Activated CD4-positive, alpha-beta T cell treated with anti-CD3 and anti-CD28 coated beads, Interleukin-2, amount 50 U/mL, for 24 hours (primary cell): ENCODE data around the gene AP2S1.
"Not testable (repeated sequence)": the region's sequence is repeated elsewhere in the genome, so short reads cannot be mapped to it uniquely, and the experiment has no call there.

Source experiments
- DNase-seq, 2 donors: peaks; one replicate each; pipeline ENCODE4 v3.0.0-alpha.2; 2020; ENCODE audit warnings: low read depth in 1 of 2, low spot score in 1 of 2

The AP2S1 gene

DNA sequence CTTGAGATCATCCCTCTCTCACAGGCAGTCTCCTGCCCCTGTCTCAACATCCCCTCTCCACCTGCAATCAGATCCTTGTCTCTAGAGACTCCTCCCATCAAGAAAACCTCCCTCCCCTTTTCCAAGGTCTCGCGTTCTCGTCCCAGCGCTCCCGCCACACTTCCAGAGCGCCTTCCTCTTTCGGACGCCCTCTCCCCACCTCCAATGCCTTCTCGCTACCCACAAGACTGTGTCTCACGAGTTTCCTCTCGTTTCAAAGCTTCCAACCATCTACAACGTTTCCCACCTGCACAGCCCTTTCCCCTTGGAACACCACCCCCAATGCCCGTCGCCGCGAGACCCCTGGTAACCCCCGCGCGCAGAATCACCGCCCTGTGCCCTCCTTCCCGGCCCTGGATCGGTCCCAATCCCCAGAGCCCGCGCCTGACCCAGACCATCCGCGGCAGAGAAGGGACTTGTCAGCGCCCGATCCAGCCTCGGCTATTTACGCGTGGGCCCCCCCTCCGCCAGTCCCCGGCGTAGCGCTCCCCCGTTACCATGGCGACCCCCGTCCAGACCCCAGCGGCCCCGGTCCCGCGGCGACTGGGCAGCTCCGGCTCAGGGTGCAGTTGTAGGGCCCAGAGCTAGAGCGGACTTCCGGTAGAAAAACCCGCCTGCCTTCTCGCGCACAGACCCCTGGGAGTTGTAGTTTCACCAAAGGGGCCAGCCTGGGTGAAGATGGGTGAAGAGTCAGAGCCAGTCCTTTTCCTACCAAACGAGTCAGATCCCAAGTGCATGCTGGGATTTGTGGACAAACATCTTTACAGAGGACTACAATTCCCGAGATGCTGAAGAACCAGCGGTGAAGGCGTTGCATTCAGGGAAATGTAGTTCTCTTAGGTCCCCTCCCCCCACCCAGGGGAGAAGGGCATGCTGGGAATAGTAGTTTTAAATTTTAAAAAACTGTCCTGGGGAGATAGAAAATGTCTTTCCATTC, at the start of gene AP2S1:
AP2S1 (minus strand) TSS at position 619 of the 976 bp plus-strand sequence; CDS start at position 539, 80 bp downstream.
- DNase-seq, result peak; percentile 83 to 93

- no peak for DNase-seq
Observed at GRCh38 chr19:46900341-46900740, 49.7 kb upstream of the AP2S1 start.

- no peak for DNase-seq
Observed at GRCh38 chr19:46898731-46899130, 48.1 kb upstream of the AP2S1 start.

DNA sequence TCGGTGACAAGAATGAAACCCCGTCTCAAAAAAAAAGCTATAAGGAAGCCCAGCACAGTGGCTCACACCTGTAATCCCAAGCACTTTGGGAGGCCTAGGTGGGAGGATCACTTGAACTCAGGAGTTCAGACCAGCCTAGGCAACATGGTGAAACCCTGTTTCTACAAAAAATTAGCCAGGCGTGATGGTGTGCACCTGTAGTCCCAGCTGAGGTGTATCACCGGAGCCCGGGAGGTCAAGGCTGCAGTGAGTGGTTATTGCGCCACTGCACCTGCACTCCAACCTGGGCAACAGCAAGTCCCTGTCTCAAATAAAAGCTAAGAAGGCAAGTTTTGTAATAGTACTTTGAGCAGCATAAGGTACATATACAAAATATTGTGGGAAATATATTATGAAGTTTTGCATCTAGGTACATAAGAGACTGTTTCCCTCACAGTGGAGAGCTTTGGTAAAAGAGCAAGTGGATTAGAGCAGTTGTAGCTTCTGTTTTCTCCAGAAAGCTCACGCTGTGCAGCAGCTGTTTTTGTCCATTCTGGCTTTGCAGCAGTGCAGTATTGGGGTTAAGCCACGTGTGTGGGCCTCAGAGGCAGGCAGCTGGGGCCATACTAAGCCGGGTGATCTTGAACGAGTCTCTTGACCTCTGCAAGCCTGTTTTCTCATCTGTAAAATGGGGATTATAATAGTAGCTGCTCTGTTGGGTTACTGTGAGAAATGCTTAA, 45.6 kb upstream of the AP2S1 start:
- DNase-seq, result no peak

DNA sequence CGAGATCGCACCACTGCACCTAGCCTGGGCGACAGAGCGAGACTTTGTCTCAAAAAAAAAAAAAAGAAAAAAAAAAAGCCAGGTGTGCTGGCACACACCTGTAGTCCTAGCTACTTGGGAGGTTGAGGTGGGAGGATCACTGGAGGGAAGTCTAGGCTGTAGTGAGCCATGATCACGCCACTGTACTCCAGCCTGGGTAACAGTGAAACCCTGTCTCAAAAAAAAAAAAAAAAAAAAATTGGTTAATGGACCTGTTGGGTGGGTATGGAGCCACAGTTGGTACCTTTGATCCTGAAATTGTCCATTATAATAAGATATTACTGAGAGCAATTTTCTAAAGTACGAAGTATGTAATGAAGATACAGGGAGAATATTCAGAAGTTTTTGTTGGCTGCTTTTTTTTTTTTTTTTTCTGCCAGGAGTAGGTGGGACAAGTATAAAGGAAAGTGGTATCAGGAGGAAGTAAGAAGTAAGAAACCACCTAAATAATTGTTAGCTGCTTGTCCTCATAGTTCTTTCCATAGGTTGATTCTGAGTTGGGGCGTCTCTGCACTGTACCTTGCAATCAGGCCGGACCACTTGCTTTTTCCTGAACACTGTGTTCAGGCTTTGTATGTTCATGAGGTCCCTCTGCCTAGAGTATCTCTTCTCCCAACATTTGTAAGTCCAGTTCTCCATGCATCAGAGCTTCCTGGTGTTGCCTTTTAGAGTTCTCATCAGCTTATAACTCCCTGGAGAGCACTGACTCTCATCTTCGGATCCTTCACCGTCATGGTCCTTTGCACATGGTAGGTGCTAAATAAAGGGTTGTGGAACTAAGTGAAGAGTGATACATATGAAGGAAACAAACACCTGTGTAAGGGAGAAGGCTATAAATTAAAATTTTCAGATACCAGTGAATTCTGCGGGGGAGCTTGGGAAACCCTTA, 41.9 kb upstream of the AP2S1 start:
- DNase-seq, result no peak

GRCh38 chr19:46890423-46891170, 40.0 kb upstream of the AP2S1 start:
- no peak for DNase-seq

- no peak for DNase-seq
Observed at GRCh38 chr19:46887240-46887782, 36.7 kb upstream of the AP2S1 start.

DNA sequence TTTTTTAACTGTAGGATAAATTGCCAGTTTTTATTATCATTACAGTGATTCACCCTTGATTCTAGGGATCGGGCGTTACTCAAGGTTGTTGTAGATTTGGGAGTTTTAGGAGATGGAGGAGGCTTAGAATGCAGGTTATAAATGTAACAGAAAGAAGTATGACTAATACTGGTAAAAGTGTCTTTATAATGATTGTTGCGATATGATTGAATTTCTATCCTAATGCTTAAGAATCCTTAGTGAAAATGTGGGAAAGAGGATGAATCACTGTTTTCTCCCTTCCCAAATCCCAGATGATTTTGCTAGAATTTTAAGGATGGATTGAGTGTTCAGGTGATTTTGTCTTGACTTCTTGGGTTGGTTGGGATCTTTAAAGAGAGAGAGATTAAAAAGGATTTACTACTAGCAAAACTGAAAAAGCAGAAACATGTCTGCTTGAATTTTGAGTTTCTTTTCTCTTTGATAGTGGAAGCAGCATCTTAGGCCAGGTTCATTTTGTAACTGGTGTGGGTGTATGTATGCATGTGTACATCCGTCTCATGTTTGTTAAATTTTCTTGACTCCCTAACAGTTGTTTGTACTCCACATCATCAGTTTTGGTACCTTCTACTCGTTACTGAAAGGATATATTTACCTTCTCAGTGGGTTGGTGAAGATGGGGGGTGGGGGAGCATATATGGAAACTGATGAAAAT, 36.0 kb upstream of the AP2S1 start:
- DNase-seq, result no peak

DNA sequence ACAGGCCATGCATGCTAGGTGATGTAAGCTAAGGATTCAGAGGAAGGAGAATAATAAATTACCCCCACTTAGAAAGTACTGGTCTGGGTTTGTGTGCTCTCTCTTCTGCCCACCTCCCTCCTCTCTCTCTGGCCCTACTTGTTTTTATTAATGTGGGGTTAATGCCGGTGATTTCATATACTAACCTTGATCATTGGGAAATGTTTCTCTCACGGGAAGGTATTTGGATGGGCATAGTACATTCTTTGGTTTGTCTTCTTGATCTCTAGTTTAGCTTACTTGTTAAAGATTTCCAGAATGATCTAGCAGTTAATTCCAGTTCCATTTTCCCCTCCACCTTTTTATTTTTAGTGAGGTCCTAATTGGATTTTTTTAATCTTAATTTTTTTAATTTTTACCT, 34.8 kb upstream of the AP2S1 start:
- DNase-seq, result no peak

- DNase-seq, result not testable (repeated sequence)
Observed at GRCh38 chr19:46882751-46883150, 32.1 kb upstream of the AP2S1 start.

DNA sequence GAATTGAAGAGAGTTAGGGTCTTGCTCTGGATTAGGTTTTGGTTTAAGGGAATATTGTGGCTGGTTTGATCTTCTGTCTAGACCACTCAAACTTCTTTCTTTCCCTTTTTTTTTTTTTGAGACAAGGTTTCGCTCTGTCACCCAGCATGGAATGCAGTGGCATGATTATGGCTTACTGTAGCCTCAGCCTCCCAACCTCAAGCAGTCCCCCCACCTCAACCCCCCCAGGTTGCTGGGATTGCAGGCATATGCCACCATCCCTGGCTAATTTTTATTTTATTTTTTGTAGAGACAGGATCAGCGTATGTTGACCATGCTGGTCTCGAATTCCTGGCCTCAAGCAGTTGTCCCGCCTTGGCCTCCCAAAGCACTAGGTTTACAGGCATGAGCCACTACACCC, 31.4 kb upstream of the AP2S1 start:
- no peak for DNase-seq

DNA sequence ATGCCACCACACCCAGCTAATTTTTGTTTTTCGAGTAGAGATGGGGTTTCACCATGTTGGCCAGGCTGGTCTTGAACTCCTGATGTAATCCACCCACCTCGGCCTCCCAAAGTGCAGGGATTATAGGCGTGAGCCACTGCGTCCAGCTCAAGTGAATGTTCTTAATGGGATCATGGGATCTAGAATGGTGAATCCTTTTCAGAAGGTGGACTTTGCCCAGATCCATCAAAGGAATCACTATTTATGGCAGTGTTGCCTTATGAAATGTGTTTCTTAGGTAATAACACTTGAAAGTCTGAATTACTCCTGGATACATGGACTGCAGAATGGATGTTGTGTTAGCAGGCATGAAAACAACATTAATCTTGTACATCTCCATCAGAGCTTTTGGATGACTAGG, 30.4 kb upstream of the AP2S1 start:
- no peak for DNase-seq

DNA sequence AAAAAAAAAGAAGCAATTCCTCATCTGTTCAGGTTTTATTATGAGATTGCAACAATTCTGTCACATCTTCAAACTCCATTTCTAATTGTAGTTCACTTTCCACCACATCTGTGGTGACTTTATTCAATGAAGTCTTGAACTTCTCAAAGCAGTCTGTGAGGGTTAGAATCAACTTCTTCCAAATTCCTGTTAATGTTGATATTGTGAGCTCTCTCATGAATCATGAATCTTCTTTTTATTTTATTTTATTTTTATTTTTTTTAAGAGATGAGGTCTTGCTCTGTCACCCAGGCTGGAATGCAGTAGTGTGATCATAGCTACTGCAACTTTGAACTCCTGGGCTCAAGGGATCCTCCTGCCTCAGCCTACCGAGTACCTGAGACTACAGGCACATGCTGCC, 29.8 kb upstream of the AP2S1 start:
- DNase-seq, result no peak

- DNase-seq, result no peak
Observed at GRCh38 chr19:46878613-46879375, 28.1 kb upstream of the AP2S1 start.

GRCh38 chr19:46875657-46876056, 25.0 kb upstream of the AP2S1 start:
- no peak for DNase-seq

DNA sequence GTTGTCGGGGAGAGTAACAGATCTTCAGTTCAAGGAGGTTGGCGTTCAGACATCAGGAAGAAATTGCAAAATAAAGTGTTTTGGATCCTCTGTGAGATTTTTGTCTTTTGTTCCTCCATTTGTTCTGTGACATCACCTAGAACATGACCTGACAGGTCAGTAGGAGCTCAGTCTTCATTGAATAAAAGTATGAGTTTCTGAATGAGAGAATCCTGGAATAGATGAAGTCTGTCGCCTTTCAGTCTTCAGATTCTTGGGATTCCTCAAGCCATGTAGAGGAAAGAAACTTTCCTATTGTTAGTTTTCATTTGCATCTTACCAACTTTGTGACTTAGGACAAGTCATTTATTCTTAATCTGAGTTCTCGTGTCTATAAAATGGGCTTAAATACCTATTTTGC, 24.6 kb upstream of the AP2S1 start:
- no peak for DNase-seq

DNA sequence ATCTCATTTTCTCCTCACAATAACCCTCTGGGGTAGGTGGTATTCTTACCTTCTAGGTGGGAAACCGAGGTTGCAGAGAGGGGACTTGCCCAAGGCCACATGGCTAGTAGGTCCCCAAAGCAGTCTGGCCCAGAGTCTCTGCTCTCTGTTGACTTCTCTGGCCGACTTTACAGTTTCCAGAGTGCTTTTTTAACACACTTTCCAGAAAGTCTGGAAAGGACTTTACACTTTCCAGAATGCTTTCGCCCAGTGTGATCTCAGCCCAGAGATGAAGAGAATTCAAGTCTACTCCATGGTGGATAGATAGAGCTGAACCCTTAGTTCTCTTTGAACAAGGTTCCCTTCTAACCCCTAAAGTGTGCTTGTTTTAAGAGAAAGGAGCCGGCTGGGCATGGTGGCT, 22.3 kb upstream of the AP2S1 start:
- DNase-seq, result no peak

DNA sequence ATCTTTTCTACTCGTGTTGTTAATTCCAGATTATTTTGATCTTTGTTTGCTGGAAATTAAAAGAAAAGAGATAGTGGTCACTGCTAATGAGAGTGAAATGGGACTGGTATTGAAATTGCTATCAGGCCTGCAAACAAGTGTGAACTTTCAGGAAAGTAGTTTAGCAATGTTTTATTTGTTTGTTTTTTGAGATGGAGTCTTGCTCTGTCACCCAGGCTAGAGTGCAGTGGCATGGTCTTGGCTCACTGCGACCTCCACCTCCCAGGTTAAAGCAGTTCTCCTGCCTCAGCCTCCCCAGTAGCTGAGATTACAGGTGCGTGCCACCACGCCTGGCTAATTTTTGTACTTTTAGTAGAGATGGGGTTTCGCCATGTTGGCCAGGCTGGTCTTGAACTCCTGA, 20.5 kb upstream of the AP2S1 start:
- not testable (repeated sequence) for DNase-seq
